Measurements from ENCODE around the gene CNOT6.

The CNOT6 gene

GRCh38 chr5:180521101-180521500, 26.9 kb downstream of the CNOT6 start:
- Histone ChIP-seq H3K79me2 (ENCODE audit: insufficient read depth, low read length) (peaks cover 98% of the 10 kb centered on the region), H3K36me3 (ENCODE audit: low read length) (no peaks in the 10 kb centered on the region), H3K27ac (ENCODE audit: low read depth, low read length) (no peak overlapping the region), H3K9me3 (ENCODE audit: insufficient read depth, low read length) (no peaks in the 10 kb centered on the region), H4K20me1 (ENCODE audit: low read depth, low read length) (peaks cover 26% of the 10 kb centered on the region; the same call in 1 of the 2 replicates), H2AFZ (ENCODE audit: low read depth, low read length, severe bottlenecking) (no peak overlapping the region), H3K4me3 (ENCODE audit: insufficient read depth, low read length, poor library complexity, severe bottlenecking) (no peak overlapping the region), H3K9ac (ENCODE audit: low read length) (no peak overlapping the region), H3K4me2 (ENCODE audit: low read depth, low read length, poor library complexity, severe bottlenecking) (no peak overlapping the region), H3F3A (ENCODE audit: insufficient read depth) (0 out of 2 replicates have a peak, but pooled peaks cover 6% of the 10 kb centered on the region), H3K9me2 (replicated peaks; ENCODE audit: insufficient read depth, low read length) (no peaks in the 10 kb centered on the region), H3K27me3 (ENCODE audit: low read length) (no peaks in the 10 kb centered on the region)
- TF ChIP-seq, protein P1, sequence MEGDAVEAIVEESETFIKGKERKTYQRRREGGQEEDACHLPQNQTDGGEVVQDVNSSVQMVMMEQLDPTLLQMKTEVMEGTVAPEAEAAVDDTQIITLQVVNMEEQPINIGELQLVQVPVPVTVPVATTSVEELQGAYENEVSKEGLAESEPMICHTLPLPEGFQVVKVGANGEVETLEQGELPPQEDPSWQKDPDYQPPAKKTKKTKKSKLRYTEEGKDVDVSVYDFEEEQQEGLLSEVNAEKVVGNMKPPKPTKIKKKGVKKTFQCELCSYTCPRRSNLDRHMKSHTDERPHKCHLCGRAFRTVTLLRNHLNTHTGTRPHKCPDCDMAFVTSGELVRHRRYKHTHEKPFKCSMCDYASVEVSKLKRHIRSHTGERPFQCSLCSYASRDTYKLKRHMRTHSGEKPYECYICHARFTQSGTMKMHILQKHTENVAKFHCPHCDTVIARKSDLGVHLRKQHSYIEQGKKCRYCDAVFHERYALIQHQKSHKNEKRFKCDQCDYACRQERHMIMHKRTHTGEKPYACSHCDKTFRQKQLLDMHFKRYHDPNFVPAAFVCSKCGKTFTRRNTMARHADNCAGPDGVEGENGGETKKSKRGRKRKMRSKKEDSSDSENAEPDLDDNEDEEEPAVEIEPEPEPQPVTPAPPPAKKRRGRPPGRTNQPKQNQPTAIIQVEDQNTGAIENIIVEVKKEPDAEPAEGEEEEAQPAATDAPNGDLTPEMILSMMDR (IDR thresholded peaks at IDR 0.05; ENCODE audit: insufficient read depth, low read length, poor library complexity, severe bottlenecking) = no peak
- TF ChIP-seq EZH2phosphoT487 (conservative IDR thresholded peaks at IDR 0.05; ENCODE audit: low read length) = no peak

- peaks cover 98% of the 10 kb centered on the region for H3K79me2 ChIP-seq (ENCODE audit: insufficient read depth, low read length)
- no peak overlapping the region for H2AFZ ChIP-seq (ENCODE audit: low read depth, low read length, severe bottlenecking)
- no peaks in the 10 kb centered on the region for H3K9me2 ChIP-seq (replicated peaks; ENCODE audit: insufficient read depth, low read length)
- no peaks in the 10 kb centered on the region for H3K36me3 ChIP-seq (ENCODE audit: low read length)
- H4K20me1 ChIP-seq (ENCODE audit: low read depth, low read length) = peaks cover 26% of the 10 kb centered on the region; the same call in 1 of the 2 replicates
- H3K27ac ChIP-seq (ENCODE audit: low read depth, low read length) = no peak overlapping the region
- TF ChIP-seq EZH2phosphoT487 (conservative IDR thresholded peaks at IDR 0.05; ENCODE audit: low read length) = no peak
- TF ChIP-seq, protein P1 (IDR thresholded peaks at IDR 0.05; ENCODE audit: insufficient read depth, low read length, poor library complexity, severe bottlenecking) = no peak
- H3K9ac ChIP-seq (ENCODE audit: low read length) = no peak overlapping the region
- no peaks in the 10 kb centered on the region for H3K27me3 ChIP-seq (ENCODE audit: low read length)
- no peak overlapping the region for H3K4me2 ChIP-seq (ENCODE audit: low read depth, low read length, poor library complexity, severe bottlenecking)
- H3K9me3 ChIP-seq (ENCODE audit: insufficient read depth, low read length) = no peaks in the 10 kb centered on the region
- 0 out of 2 replicates have a peak, but pooled peaks cover 6% of the 10 kb centered on the region for H3F3A ChIP-seq (ENCODE audit: insufficient read depth)
- no peak overlapping the region for H3K4me3 ChIP-seq (ENCODE audit: insufficient read depth, low read length, poor library complexity, severe bottlenecking)
These were observed 27.4 kb downstream of the CNOT6 start for GRCh38 chr5:180521591-180521990.

DNA sequence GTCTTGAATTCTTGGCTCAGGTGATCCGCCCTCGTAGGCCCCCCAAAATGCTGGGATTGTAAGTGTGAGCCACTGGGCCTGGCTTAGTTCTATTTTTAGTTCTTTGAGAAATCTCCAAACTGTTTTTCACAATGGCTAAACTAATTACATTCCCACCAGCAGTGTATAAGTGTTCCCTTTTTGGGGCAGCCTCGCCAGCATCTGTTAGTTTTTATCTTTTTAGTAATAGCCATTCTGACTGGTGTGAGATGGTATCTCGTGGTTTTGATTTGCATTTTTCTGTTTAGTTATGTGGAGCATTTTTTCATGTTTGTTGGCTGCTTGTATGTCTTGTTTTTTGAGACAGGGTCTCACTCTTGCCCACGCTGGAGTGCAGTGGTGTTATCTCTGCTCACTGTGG, 28.2 kb downstream of the CNOT6 start:
- Histone ChIP-seq H3K9ac (ENCODE audit: low read length) (no peak overlapping the region), H3K9me3 (ENCODE audit: insufficient read depth, low read length) (no peaks in the 10 kb centered on the region), H4K20me1 (ENCODE audit: low read depth, low read length) (peaks cover 26% of the 10 kb centered on the region; the same call in 1 of the 2 replicates), H3F3A (ENCODE audit: insufficient read depth) (0 out of 2 replicates have a peak, but pooled peaks cover 6% of the 10 kb centered on the region), H3K79me2 (ENCODE audit: insufficient read depth, low read length) (peaks cover 98% of the 10 kb centered on the region), H3K4me3 (ENCODE audit: insufficient read depth, low read length, poor library complexity, severe bottlenecking) (no peak overlapping the region), H2AFZ (ENCODE audit: low read depth, low read length, severe bottlenecking) (no peak overlapping the region), H3K9me2 (replicated peaks; ENCODE audit: insufficient read depth, low read length) (no peaks in the 10 kb centered on the region), H3K27me3 (ENCODE audit: low read length) (no peaks in the 10 kb centered on the region), H3K27ac (ENCODE audit: low read depth, low read length) (no peak overlapping the region), H3K4me2 (ENCODE audit: low read depth, low read length, poor library complexity, severe bottlenecking) (no peak overlapping the region), H3K36me3 (ENCODE audit: low read length) (no peaks in the 10 kb centered on the region)
- TF ChIP-seq, protein P1 (IDR thresholded peaks at IDR 0.05; ENCODE audit: insufficient read depth, low read length, poor library complexity, severe bottlenecking) = no peak
- TF ChIP-seq EZH2phosphoT487 (conservative IDR thresholded peaks at IDR 0.05; ENCODE audit: low read length) = no peak
